HepG2 (cell line): ENCODE measurements around the gene RAB14. TPM values are rescaled to one million over a fixed set of nuclear protein-coding genes. Genes with fewer than 3 reads are reported as not detected.

Experiments used
- ATAC-seq: fragments of 200-7000 bp; cut with Tn5 transposase; 3 replicates; pipeline ENCODE4 v1.9.1; 2020; ENCODE audit warnings: mild to moderate bottlenecking, moderate library complexity
- BruUV-seq: library from RNA; stranded (reverse); fragments of 400-500 nt; replicated peaks from 2 replicates; lab custom pipeline; 2021; lab: Mats Ljungman, UMichigan
- CTCF ChIA-PET: fragments of 300-600 bp; formaldehyde crosslinking; extraction: SDS; loops from one replicate; lab custom pipeline; 2021; ENCODE audit warnings: low total read pairs, inconsistent platforms, low intra/inter-chr PET ratio; lab: Yijun Ruan, JAX
- POLR2A ChIA-PET: fragments of 350-600 bp; sonication (Branson Sonifier 250); formaldehyde crosslinking; loops from one replicate; lab custom pipeline; 2020; ENCODE audit warnings: antibody characterized with exemption, inconsistent platforms; lab: Yijun Ruan, JAX
- DNase-seq: peaks from one replicate; pipeline ENCODE4 v3.0.0-alpha.2; 2015; ENCODE audit warnings: low spot score
- FAIRE-seq: peaks from 3 replicates; lab custom pipeline; 2011; peaks lifted over from hg19 to GRCh38; lab: Jason Lieb, UNC
- H2AFZ ChIP-seq: one replicate; pipeline ENCODE4 v1.6.1; 2011; ENCODE audit warnings: low read length, inconsistent platforms
- H3K27ac ChIP-seq: fragments of 300-600 bp; 3 replicates; pipeline ENCODE4 v1.8.0; 2011; ENCODE audit warnings: mixed run types, mild to moderate bottlenecking, mixed read lengths, low read length, inconsistent platforms; ENCODE audit not compliant: insufficient read depth; ENCODE audit errors: extremely low read length
- H3K27me3 ChIP-seq, 2 experiments: fragments of 200-600 bp in 1 of 2; 2 replicates in 1 of 2; 3 replicates in 1 of 2; pipeline versions ENCODE4 v1.6.0 to v1.8.0; 2011; ENCODE audit warnings: low read length in 2 of 2, mild to moderate bottlenecking in 2 of 2, moderate library complexity in 2 of 2, inconsistent platforms in 1 of 2; ENCODE audit not compliant: insufficient read depth in 2 of 2, control insufficient read depth in 1 of 2
- H3K36me3 ChIP-seq, 2 experiments: fragments of 200-600 bp in 1 of 2; replicated peaks in 1 of 2; 2 replicates in 1 of 2; 3 replicates in 1 of 2; pipeline versions ENCODE4 v1.5.1 to v1.8.0; 2011; ENCODE audit warnings: low read length in 2 of 2, inconsistent platforms in 1 of 2; ENCODE audit not compliant: insufficient read depth in 2 of 2, control insufficient read depth in 1 of 2
- H3K4me1 ChIP-seq: 2 replicates; pipeline ENCODE4 v1.5.1; 2012; ENCODE audit warnings: low read length, inconsistent platforms; ENCODE audit not compliant: insufficient read depth
- H3K4me2 ChIP-seq: 2 replicates; pipeline ENCODE4 v1.6.0; 2011; ENCODE audit warnings: low read depth, low read length, inconsistent platforms
- H3K4me3 ChIP-seq, 3 experiments: fragments of 200-600 bp in 1 of 3; sonication (generic), shearing (Covaris generic) in 1 of 3; replicated peaks in 1 of 3; 2 replicates each; pipeline ENCODE4 v1.5.1; 2011 to 2016; ENCODE audit warnings: low read length in 3 of 3, inconsistent platforms in 2 of 3, low read depth in 2 of 3, mild to moderate bottlenecking in 2 of 3, control low read depth in 1 of 3, mixed read lengths in 1 of 3; ENCODE audit not compliant: insufficient read depth in 1 of 3
- H3K79me2 ChIP-seq: one replicate; pipeline ENCODE4 v1.6.1; 2011; ENCODE audit warnings: low read length, inconsistent platforms; ENCODE audit not compliant: insufficient read depth
- H3K9ac ChIP-seq: 2 replicates; pipeline ENCODE4 v1.6.0; 2011; ENCODE audit warnings: mild to moderate bottlenecking, low read depth, low read length, inconsistent platforms; ENCODE audit not compliant: insufficient read depth
- H3K9me3 ChIP-seq: 2 replicates; pipeline ENCODE4 v1.5.1; 2012; ENCODE audit warnings: mild to moderate bottlenecking, low read length
- H4K20me1 ChIP-seq: 2 replicates; pipeline ENCODE4 v1.6.0; 2011; ENCODE audit warnings: inconsistent platforms, mild to moderate bottlenecking, low read length, moderate library complexity; ENCODE audit not compliant: insufficient read depth
- BRD4 ChIP-seq: sonication (generic); formaldehyde crosslinking; IDR thresholded peaks from 2 replicates; pipeline ENCODE4 v1.4.0; 2020; ENCODE audit warnings: missing genetic modification reagents
- POGK ChIP-seq: sonication (generic); formaldehyde crosslinking; conservative IDR thresholded peaks from 2 replicates; pipeline ENCODE4 v1.8.0; 2022; ENCODE audit warnings: mild to moderate bottlenecking, moderate library complexity, missing genetic modification reagents
- TFE3 ChIP-seq: IDR thresholded peaks from 2 replicates; pipeline ENCODE4 v1.6.1; 2016
- ZKSCAN1 ChIP-seq: fragments of 150-350 bp; IDR thresholded peaks from 2 replicates; pipeline ENCODE4 v1.6.1; 2014; ENCODE audit warnings: low read length
- ZNF124 ChIP-seq: sonication (generic); formaldehyde crosslinking; IDR thresholded peaks from 2 replicates; pipeline ENCODE4 v1.4.0; 2020; ENCODE audit warnings: missing genetic modification reagents
- ZNF414 ChIP-seq: sonication (generic); formaldehyde crosslinking; IDR thresholded peaks from 2 replicates; pipeline ENCODE4 v1.5.0; 2020; ENCODE audit warnings: missing genetic modification reagents
- ZNF652 ChIP-seq: IDR thresholded peaks from 2 replicates; pipeline ENCODE4 v1.6.1; 2016; ENCODE audit warnings: low read depth, borderline replicate concordance
- WGBS: methylation state at CpG from one replicate; pipeline ENCODE4 v1.1.6; 2017; ENCODE audit warnings: low lambda C conversion rate; 5-methylcytosine and 5-hydroxymethylcytosine counted together
- in situ Hi-C: cut with HindIII; loops from 2 replicates; pipeline ENCODE4 v1.10.0; 2017; ENCODE audit warnings: low pct_unique_long_range_greater_than_20kb; ENCODE audit not compliant: extremely low pct_ligation_motif_present
- intact Hi-C: fragments of 100-400 bp; cut with micrococcal nuclease; formaldehyde crosslinking; loops from one replicate; pipeline ENCODE4 v1.10.0; 2022; ENCODE audit not compliant: unreplicated experiment
- polyA plus RNA-seq, 8 experiments: library from polyadenylated mRNA; depleted of rRNA in 3 of 8; stranded (reverse) in 7 of 8; unstranded in 1 of 8; fragments of >200 nt; fragmentation: Illumina TruSeq in 4 of 8; extraction: Trizol in 4 of 8; gene quantifications; 2 replicates each; pipeline versions ENCODE4 v1.2.1 to v1.2.3, GENCODE V29; 2011 to 2016; ENCODE audit warnings: low read depth in 4 of 8, missing spikeins in 1 of 8, mixed read lengths in 1 of 8; ENCODE audit not compliant: insufficient read depth in 1 of 8
- total RNA-seq, 5 experiments: library from RNA; depleted of rRNA; stranded (reverse); fragments of >200 nt; fragmentation: Illumina TruSeq; extraction: Trizol; gene quantifications; 2 replicates each; pipeline ENCODE4 v1.2.3, GENCODE V29; 2016; ENCODE audit warnings: low read depth in 1 of 5
- TF ChIP-seq, protein P1 (sequence below): sonication (generic); formaldehyde crosslinking; IDR thresholded peaks from 2 replicates; pipeline ENCODE4 v1.5.0; 2020; ENCODE audit warnings: mild to moderate bottlenecking, missing genetic modification reagents, borderline replicate concordance

Gene RAB14
- total and polyA plus RNA-seq, 2 of the 13 experiments (the other 11 are each of a cell fraction or from before 2014, with no cell fraction given) = 17.4 to 19.3 TPM

DNA sequence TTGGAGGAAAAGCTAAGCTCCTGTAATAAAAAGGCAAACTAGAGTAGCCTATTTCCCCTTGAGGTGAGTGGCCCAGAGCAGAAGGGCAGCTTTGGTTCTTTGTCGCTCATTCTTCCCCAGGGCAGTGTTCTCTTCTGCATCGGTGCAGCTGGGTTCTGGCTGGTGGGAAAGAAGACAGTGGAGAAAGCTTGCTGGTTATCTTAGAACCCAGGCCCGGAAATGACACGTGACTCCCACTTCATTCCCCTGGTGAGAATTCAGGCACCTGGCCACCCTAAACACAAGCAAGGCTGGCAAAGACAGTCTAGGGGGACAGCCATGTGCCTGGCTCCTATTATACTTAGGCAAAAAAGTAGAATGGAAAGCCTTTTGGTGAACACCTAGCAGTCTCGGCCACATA lies 33.8 kb upstream of the RAB14 start (continued):
- TF ChIP-seq, protein P1, sequence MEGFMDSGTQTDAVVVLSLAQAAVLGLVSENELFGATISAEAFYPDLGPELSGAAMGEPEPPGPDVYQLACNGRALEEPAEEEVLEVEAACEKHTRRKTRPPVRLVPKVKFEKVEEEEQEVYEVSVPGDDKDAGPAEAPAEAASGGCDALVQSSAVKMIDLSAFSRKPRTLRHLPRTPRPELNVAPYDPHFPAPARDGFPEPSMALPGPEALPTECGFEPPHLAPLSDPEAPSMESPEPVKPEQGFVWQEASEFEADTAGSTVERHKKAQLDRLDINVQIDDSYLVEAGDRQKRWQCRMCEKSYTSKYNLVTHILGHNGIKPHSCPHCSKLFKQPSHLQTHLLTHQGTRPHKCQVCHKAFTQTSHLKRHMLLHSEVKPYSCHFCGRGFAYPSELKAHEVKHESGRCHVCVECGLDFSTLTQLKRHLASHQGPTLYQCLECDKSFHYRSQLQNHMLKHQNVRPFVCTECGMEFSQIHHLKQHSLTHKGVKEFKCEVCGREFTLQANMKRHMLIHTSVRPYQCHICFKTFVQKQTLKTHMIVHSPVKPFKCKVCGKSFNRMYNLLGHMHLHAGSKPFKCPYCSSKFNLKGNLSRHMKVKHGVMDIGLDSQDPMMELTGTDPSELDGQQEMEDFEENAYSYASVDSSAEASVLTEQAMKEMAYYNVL (CRISPR knock-in tag) = no peak
- TF ChIP-seq TFE3 (CRISPR knock-in tag) (no peak), BRD4 (CRISPR knock-in tag) (no peak), ZNF124 (no peak), ZKSCAN1 (no peak), ZNF414 (CRISPR knock-in tag) (no peak)

- no peak for FAIRE-seq
- no peak for DNase-seq
- Histone ChIP-seq H3K4me3 (no peak overlapping the region), H3K9me3 (no peaks in the 10 kb centered on the region)
- BruUV-seq = no TSS peak
- in situ Hi-C loops = no loop called here
- 69% methylated on average over 6 of the region's 6 CpGs for WGBS
- TF ChIP-seq POGK (CRISPR knock-in tag) (no peak), ZNF652 (0 out of 2 replicates have a peak, but pooled peaks have one; percentile 24)
- TF ChIP-seq, all 625 proteins: peak for 1
- CTCF ChIA-PET = no interaction called here
- no peak for ATAC-seq
- Histone ChIP-seq H3K27me3 (peaks cover 0 to 12% of the 10 kb centered on the region in 2 experiments; a peak in 1 of 5 replicates), H4K20me1 (no peaks in the 10 kb centered on the region), H3K36me3 (no peaks in the 10 kb centered on the region), H2AFZ (no peak overlapping the region), H3K9ac (no peak overlapping the region), H3K4me1 (peaks cover 22% of the 10 kb centered on the region), H3K4me2 (no peak overlapping the region), H3K79me2 (no peaks in the 10 kb centered on the region), H3K27ac (no peak overlapping the region)
- intact Hi-C loops = loop anchor here (2.0 to 5.0 kb wide), 2 partner anchors 33 to 70 kb away; partner anchors contain the start of gene GSN
- POLR2A ChIA-PET = no interaction called here
Observed at GRCh38 chr9:121234832-121235161, 33.1 kb upstream of the RAB14 start.
